ENCODE measurements around the gene RDH14.
A peak's percentile ranks its signal among the peaks of the same experiment; 100 is the strongest.

Gene RDH14

GRCh38 chr2:18548621-18549020 lies 11.8 kb downstream of the RDH14 start:
- H3K36me3 ChIP-seq (ENCODE audit: insufficient read depth, low read length), result no peaks in the 10 kb centered on the region
- H3K4me3 ChIP-seq, result no peak overlapping the region
- no peak overlapping the region for H3K27ac ChIP-seq
- TF ChIP-seq FOXP2 (optimal IDR thresholded peaks at IDR 0.05; ENCODE audit: control extremely low read depth, extremely low read length, insufficient read depth) (no peak), EZH2 (IDR thresholded peaks at IDR 0.05) (no peak), POLR2AphosphoS5 (IDR thresholded peaks at IDR 0.05; ENCODE audit: borderline replicate concordance, low read depth, low read length) (no peak)
- DNase-seq (ENCODE audit: low read depth, low spot score), result no peak
- H3K9me3 ChIP-seq (ENCODE audit: low read depth, low read length), result no peaks in the 10 kb centered on the region
- no peak overlapping the region for H3K9ac ChIP-seq (ENCODE audit: insufficient read length)

- no peak overlapping the region for H3K27ac ChIP-seq
- H3K9me3 ChIP-seq (ENCODE audit: low read depth, low read length), result no peaks in the 10 kb centered on the region
- no peaks in the 10 kb centered on the region for H3K36me3 ChIP-seq (ENCODE audit: insufficient read depth, low read length)
- no peak overlapping the region for H3K4me3 ChIP-seq
- TF ChIP-seq POLR2AphosphoS5 (IDR thresholded peaks at IDR 0.05; ENCODE audit: borderline replicate concordance, low read depth, low read length) (no peak), EZH2 (IDR thresholded peaks at IDR 0.05) (no peak), FOXP2 (optimal IDR thresholded peaks at IDR 0.05; ENCODE audit: control extremely low read depth, extremely low read length, insufficient read depth) (no peak)
- DNase-seq (ENCODE audit: low read depth, low spot score), result no peak
- H3K9ac ChIP-seq (ENCODE audit: insufficient read length), result no peak overlapping the region
Measured at GRCh38 chr2:18546567-18546966, 13.9 kb downstream of the RDH14 start.

- Histone ChIP-seq H3K9me3 (ENCODE audit: low read depth, low read length) (no peaks in the 10 kb centered on the region), H3K27ac (no peak overlapping the region), H3K36me3 (ENCODE audit: insufficient read depth, low read length) (no peaks in the 10 kb centered on the region), H3K9ac (ENCODE audit: insufficient read length) (no peak overlapping the region), H3K4me3 (no peak overlapping the region)
- DNase-seq (ENCODE audit: low read depth, low spot score), result no peak
- TF ChIP-seq FOXP2 (optimal IDR thresholded peaks at IDR 0.05; ENCODE audit: control extremely low read depth, extremely low read length, insufficient read depth) (no peak), EZH2 (IDR thresholded peaks at IDR 0.05) (no peak), POLR2AphosphoS5 (IDR thresholded peaks at IDR 0.05; ENCODE audit: borderline replicate concordance, low read depth, low read length) (no peak)
Measured at GRCh38 chr2:18545384-18545783, 15.1 kb downstream of the RDH14 start.

GRCh38 chr2:18544171-18544570 lies 16.3 kb downstream of the RDH14 start:
- TF ChIP-seq POLR2AphosphoS5 (IDR thresholded peaks at IDR 0.05; ENCODE audit: borderline replicate concordance, low read depth, low read length) (no peak), EZH2 (IDR thresholded peaks at IDR 0.05) (no peak), FOXP2 (optimal IDR thresholded peaks at IDR 0.05; ENCODE audit: control extremely low read depth, extremely low read length, insufficient read depth) (no peak)
- Histone ChIP-seq H3K9ac (ENCODE audit: insufficient read length) (no peak overlapping the region), H3K36me3 (ENCODE audit: insufficient read depth, low read length) (no peaks in the 10 kb centered on the region), H3K9me3 (ENCODE audit: low read depth, low read length) (no peaks in the 10 kb centered on the region), H3K4me3 (no peak overlapping the region), H3K27ac (peak overlapping the region; percentile 26; the same call in 1 of the 2 replicates)
- no peak for DNase-seq (ENCODE audit: low read depth, low spot score)

GRCh38 chr2:18540872-18541271 lies 19.6 kb downstream of the RDH14 start:
- H3K36me3 ChIP-seq (ENCODE audit: insufficient read depth, low read length), result no peaks in the 10 kb centered on the region
- no peak overlapping the region for H3K27ac ChIP-seq
- H3K4me3 ChIP-seq, result no peak overlapping the region
- DNase-seq (ENCODE audit: low read depth, low spot score), result no peak
- no peak for TF ChIP-seq POLR2AphosphoS5 (IDR thresholded peaks at IDR 0.05; ENCODE audit: borderline replicate concordance, low read depth, low read length)
- no peak for TF ChIP-seq EZH2 (IDR thresholded peaks at IDR 0.05)
- no peak for TF ChIP-seq FOXP2 (optimal IDR thresholded peaks at IDR 0.05; ENCODE audit: control extremely low read depth, extremely low read length, insufficient read depth)
- H3K9me3 ChIP-seq (ENCODE audit: low read depth, low read length), result no peaks in the 10 kb centered on the region
- H3K9ac ChIP-seq (ENCODE audit: insufficient read length), result no peak overlapping the region

GRCh38 chr2:18536697-18537096 lies 23.8 kb downstream of the RDH14 start:
- H3K9me3 ChIP-seq (ENCODE audit: low read depth, low read length), result no peaks in the 10 kb centered on the region
- no peak overlapping the region for H3K9ac ChIP-seq (ENCODE audit: insufficient read length)
- no peak overlapping the region for H3K27ac ChIP-seq
- DNase-seq (ENCODE audit: low read depth, low spot score), result no peak
- H3K4me3 ChIP-seq, result no peak overlapping the region
- no peaks in the 10 kb centered on the region for H3K36me3 ChIP-seq (ENCODE audit: insufficient read depth, low read length)
- no peak for TF ChIP-seq EZH2 (IDR thresholded peaks at IDR 0.05)
- no peak for TF ChIP-seq POLR2AphosphoS5 (IDR thresholded peaks at IDR 0.05; ENCODE audit: borderline replicate concordance, low read depth, low read length)
- TF ChIP-seq FOXP2 (optimal IDR thresholded peaks at IDR 0.05; ENCODE audit: control extremely low read depth, extremely low read length, insufficient read depth), result no peak

GRCh38 chr2:18536100-18536499 lies 24.4 kb downstream of the RDH14 start:
- H3K36me3 ChIP-seq (ENCODE audit: insufficient read depth, low read length), result no peaks in the 10 kb centered on the region
- H3K9me3 ChIP-seq (ENCODE audit: low read depth, low read length), result no peaks in the 10 kb centered on the region
- no peak overlapping the region for H3K27ac ChIP-seq
- H3K4me3 ChIP-seq, result no peak overlapping the region
- TF ChIP-seq FOXP2 (optimal IDR thresholded peaks at IDR 0.05; ENCODE audit: control extremely low read depth, extremely low read length, insufficient read depth) (no peak), EZH2 (IDR thresholded peaks at IDR 0.05) (no peak), POLR2AphosphoS5 (IDR thresholded peaks at IDR 0.05; ENCODE audit: borderline replicate concordance, low read depth, low read length) (no peak)
- DNase-seq (ENCODE audit: low read depth, low spot score), result no peak
- H3K9ac ChIP-seq (ENCODE audit: insufficient read length), result no peak overlapping the region

GRCh38 chr2:18531194-18531593 lies 29.3 kb downstream of the RDH14 start:
- Histone ChIP-seq H3K9ac (ENCODE audit: insufficient read length) (no peak overlapping the region), H3K27ac (no peak overlapping the region), H3K36me3 (ENCODE audit: insufficient read depth, low read length) (no peaks in the 10 kb centered on the region), H3K9me3 (ENCODE audit: low read depth, low read length) (no peaks in the 10 kb centered on the region), H3K4me3 (no peak overlapping the region)
- TF ChIP-seq FOXP2 (optimal IDR thresholded peaks at IDR 0.05; ENCODE audit: control extremely low read depth, extremely low read length, insufficient read depth) (no peak), POLR2AphosphoS5 (IDR thresholded peaks at IDR 0.05; ENCODE audit: borderline replicate concordance, low read depth, low read length) (no peak), EZH2 (IDR thresholded peaks at IDR 0.05) (no peak)
- DNase-seq (ENCODE audit: low read depth, low spot score), result no peak

GRCh38 chr2:18527822-18528221 lies 32.6 kb downstream of the RDH14 start:
- no peak for DNase-seq (ENCODE audit: low read depth, low spot score)
- Histone ChIP-seq H3K36me3 (ENCODE audit: insufficient read depth, low read length) (no peaks in the 10 kb centered on the region), H3K27ac (no peak overlapping the region), H3K9ac (ENCODE audit: insufficient read length) (no peak overlapping the region), H3K4me3 (no peak overlapping the region), H3K9me3 (ENCODE audit: low read depth, low read length) (no peaks in the 10 kb centered on the region)
- no peak for TF ChIP-seq EZH2 (IDR thresholded peaks at IDR 0.05)
- TF ChIP-seq POLR2AphosphoS5 (IDR thresholded peaks at IDR 0.05; ENCODE audit: borderline replicate concordance, low read depth, low read length), result no peak
- TF ChIP-seq FOXP2 (optimal IDR thresholded peaks at IDR 0.05; ENCODE audit: control extremely low read depth, extremely low read length, insufficient read depth), result no peak
